Keratinocyte (primary cell): ENCODE results near the gene SDC3. TPM values are rescaled to one million over a fixed set of nuclear protein-coding genes. Genes with fewer than 3 reads are reported as not detected.

Experiments used
- DNase-seq: peaks from one replicate; pipeline ENCODE4 v3.0.0-alpha.2; 2011; ENCODE audit warnings: low read depth, missing footprints, low spot score
- FAIRE-seq: peaks from 2 replicates; lab custom pipeline; 2011; peaks lifted over from hg19 to GRCh38; lab: Jason Lieb, UNC
- H2AFZ ChIP-seq: 2 replicates; pipeline ENCODE4 v1.6.0; 2012; ENCODE audit warnings: low read length, control low read depth, inconsistent platforms; ENCODE audit not compliant: control insufficient read depth
- H3K27ac ChIP-seq: 2 replicates; pipeline ENCODE4 v1.5.1; 2011; ENCODE audit warnings: low read length; ENCODE audit not compliant: control insufficient read depth, insufficient read depth
- H3K27me3 ChIP-seq: 3 replicates; pipeline ENCODE4 v1.6.0; 2011; ENCODE audit warnings: low read length; ENCODE audit not compliant: control insufficient read depth, insufficient read depth; ENCODE audit errors: extremely low read depth
- H3K36me3 ChIP-seq, 2 experiments: 2 replicates in 1 of 2; 3 replicates in 1 of 2; pipeline ENCODE4 v1.5.1; 2011; ENCODE audit warnings: low read length in 2 of 2, mild to moderate bottlenecking in 1 of 2; ENCODE audit not compliant: control insufficient read depth in 2 of 2, insufficient read depth in 2 of 2; ENCODE audit errors: extremely low read depth in 1 of 2
- H3K4me1 ChIP-seq: 3 replicates; pipeline ENCODE4 v1.5.1; 2011; ENCODE audit warnings: low read length; ENCODE audit not compliant: control insufficient read depth, insufficient read depth; ENCODE audit errors: extremely low read depth
- H3K4me2 ChIP-seq: 3 replicates; pipeline ENCODE4 v1.6.0; 2011; ENCODE audit warnings: low read depth, low read length; ENCODE audit not compliant: control insufficient read depth, insufficient read depth; ENCODE audit errors: extremely low read depth
- H3K4me3 ChIP-seq, 3 experiments: fragments of 200-600 bp in 1 of 3; sonication (generic) in 1 of 3; 2 replicates in 2 of 3; 3 replicates in 1 of 3; pipeline ENCODE4 v1.5.1; 2011 to 2016; ENCODE audit warnings: low read length in 3 of 3, mild to moderate bottlenecking in 3 of 3, control low read depth in 2 of 3, inconsistent platforms in 1 of 3, low read depth in 1 of 3, mixed read lengths in 1 of 3, mixed run types in 1 of 3, moderate library complexity in 1 of 3; ENCODE audit not compliant: control insufficient read depth in 2 of 3, insufficient read depth in 2 of 3; ENCODE audit errors: extremely low read depth in 1 of 3
- H3K79me2 ChIP-seq: 2 replicates; pipeline ENCODE4 v1.6.0; 2012; ENCODE audit warnings: low read length; ENCODE audit not compliant: control insufficient read depth, insufficient read depth
- H3K9ac ChIP-seq: 3 replicates; pipeline ENCODE4 v1.6.0; 2011; ENCODE audit warnings: low read length; ENCODE audit not compliant: control insufficient read depth, insufficient read depth; ENCODE audit errors: extremely low read depth
- H3K9me1 ChIP-seq: 3 replicates; pipeline ENCODE4 v1.6.0; 2011; ENCODE audit warnings: low read length; ENCODE audit not compliant: control insufficient read depth, insufficient read depth; ENCODE audit errors: extremely low read depth
- H3K9me3 ChIP-seq: 2 replicates; pipeline ENCODE4 v1.5.1; 2012; ENCODE audit warnings: low read depth, low read length; ENCODE audit not compliant: control insufficient read depth
- H4K20me1 ChIP-seq: 3 replicates; pipeline ENCODE4 v1.6.0; 2011; ENCODE audit warnings: low read length; ENCODE audit not compliant: control insufficient read depth, insufficient read depth; ENCODE audit errors: extremely low read depth
- EZH2 ChIP-seq: IDR thresholded peaks from one replicate; pipeline ENCODE4 v1.6.1; 2012; ENCODE audit warnings: inconsistent platforms, mild to moderate bottlenecking, low read length, moderate library complexity
- dilution Hi-C: fragments of 300-500 bp; cut with MboI; formaldehyde crosslinking; loops from one replicate; pipeline ENCODE4 v1.7.0; 2020; ENCODE audit warnings: low sequenced_read_pairs; ENCODE audit not compliant: extremely low pct_ligation_motif_present
- polyA plus RNA-seq, 5 experiments: library from polyadenylated mRNA; depleted of rRNA in 3 of 5; stranded (reverse) in 3 of 5; stranded (forward) in 1 of 5; unstranded in 1 of 5; fragments of >200 nt; gene quantifications; 1 replicate in 1 of 5; 2 replicates in 3 of 5; 3 replicates in 1 of 5; pipeline versions ENCODE4 v1.2.1 to v1.2.3, GENCODE V29; 2011 to 2012; ENCODE audit warnings: missing spikeins in 2 of 5, low read depth in 1 of 5, low replicate concordance in 1 of 5
- TF ChIP-seq, protein P1 (sequence below), 3 experiments: IDR thresholded peaks in 1 of 3; conservative IDR thresholded peaks in 1 of 3; optimal IDR thresholded peaks in 1 of 3; 2 replicates in 2 of 3; 3 replicates in 1 of 3; pipeline versions ENCODE3 to v1.5.1; 2011; ENCODE audit warnings: low read length in 3 of 3, mild to moderate bottlenecking in 3 of 3, moderate library complexity in 2 of 3, control low read depth in 1 of 3, inconsistent platforms in 1 of 3; ENCODE audit not compliant: insufficient read depth in 2 of 3; ENCODE audit errors: extremely low read depth in 1 of 3

The SDC3 gene
- polyA plus RNA-seq, 1 donor (not counting 4 experiments of a cell fraction or from before 2014, with no cell fraction given), result 8.8 TPM

GRCh38 chr1:30928789-30929134 is 20.2 kb upstream of the SDC3 start:
- H3K27ac ChIP-seq, result no peak overlapping the region

DNA sequence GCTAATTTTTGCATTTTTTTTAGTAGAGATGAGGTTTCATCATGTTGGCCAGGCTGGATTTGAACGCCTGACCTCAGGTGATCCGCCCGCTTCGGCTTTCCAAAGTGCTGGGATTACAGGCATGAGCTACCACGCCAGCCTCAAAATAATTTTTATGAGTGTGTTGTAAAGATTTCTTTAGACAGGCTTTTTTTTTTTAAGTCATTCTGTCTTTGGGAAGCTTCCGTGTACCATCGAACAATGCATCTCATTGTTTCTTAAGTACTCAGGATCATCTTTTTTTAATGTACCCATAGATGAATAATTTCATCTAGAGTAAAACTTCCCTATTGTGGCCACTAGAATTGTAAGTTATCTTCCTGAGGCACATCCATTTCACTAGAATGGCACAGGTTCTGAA is 19.6 kb upstream of the SDC3 start:
- H2AFZ ChIP-seq, result no peak overlapping the region
- no peak for DNase-seq
- no peak overlapping the region for H3K9ac ChIP-seq
- peaks cover 5 to 6% of the 10 kb centered on the region in 2 experiments for H3K36me3 ChIP-seq
- no peaks in the 10 kb centered on the region for H3K9me3 ChIP-seq
- no peaks in the 10 kb centered on the region for H3K27me3 ChIP-seq
- H3K9me1 ChIP-seq, result no peaks in the 10 kb centered on the region
- dilution Hi-C loops, result no loop called here
- FAIRE-seq, result no peak
- H4K20me1 ChIP-seq, result no peaks in the 10 kb centered on the region
- no peak overlapping the region for H3K27ac ChIP-seq
- peaks cover 3% of the 10 kb centered on the region for H3K79me2 ChIP-seq
- no peak overlapping the region for H3K4me2 ChIP-seq
- TF ChIP-seq EZH2, result no peak
- TF ChIP-seq, protein P1, sequence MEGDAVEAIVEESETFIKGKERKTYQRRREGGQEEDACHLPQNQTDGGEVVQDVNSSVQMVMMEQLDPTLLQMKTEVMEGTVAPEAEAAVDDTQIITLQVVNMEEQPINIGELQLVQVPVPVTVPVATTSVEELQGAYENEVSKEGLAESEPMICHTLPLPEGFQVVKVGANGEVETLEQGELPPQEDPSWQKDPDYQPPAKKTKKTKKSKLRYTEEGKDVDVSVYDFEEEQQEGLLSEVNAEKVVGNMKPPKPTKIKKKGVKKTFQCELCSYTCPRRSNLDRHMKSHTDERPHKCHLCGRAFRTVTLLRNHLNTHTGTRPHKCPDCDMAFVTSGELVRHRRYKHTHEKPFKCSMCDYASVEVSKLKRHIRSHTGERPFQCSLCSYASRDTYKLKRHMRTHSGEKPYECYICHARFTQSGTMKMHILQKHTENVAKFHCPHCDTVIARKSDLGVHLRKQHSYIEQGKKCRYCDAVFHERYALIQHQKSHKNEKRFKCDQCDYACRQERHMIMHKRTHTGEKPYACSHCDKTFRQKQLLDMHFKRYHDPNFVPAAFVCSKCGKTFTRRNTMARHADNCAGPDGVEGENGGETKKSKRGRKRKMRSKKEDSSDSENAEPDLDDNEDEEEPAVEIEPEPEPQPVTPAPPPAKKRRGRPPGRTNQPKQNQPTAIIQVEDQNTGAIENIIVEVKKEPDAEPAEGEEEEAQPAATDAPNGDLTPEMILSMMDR (optimal IDR thresholded peaks at IDR 0.05 in 1 of 3, IDR thresholded peaks at IDR 0.05 in 1 of 3, conservative IDR thresholded peaks at IDR 0.05 in 1 of 3; ENCODE audit: extremely low read depth in 1 of 3, insufficient read depth in 2 of 3, low read length in 3 of 3), result no peak
- H3K4me3 ChIP-seq, result no peak overlapping the region
- peaks cover 2% of the 10 kb centered on the region for H3K4me1 ChIP-seq

More at GRCh38 chr1:30928789-30929134, 20.2 kb upstream of the SDC3 start:
- Histone ChIP-seq H2AFZ (no peak overlapping the region), H3K9me3 (no peaks in the 10 kb centered on the region), H4K20me1 (no peaks in the 10 kb centered on the region), H3K27me3 (no peaks in the 10 kb centered on the region), H3K36me3 (peaks cover 8 to 11% of the 10 kb centered on the region in 2 experiments), H3K9ac (no peak overlapping the region), H3K4me2 (no peak overlapping the region), H3K9me1 (peaks cover 2% of the 10 kb centered on the region), H3K79me2 (peaks cover 6% of the 10 kb centered on the region), H3K4me1 (peaks cover 5% of the 10 kb centered on the region), H3K4me3 (no peak overlapping the region)
- no peak for DNase-seq
- FAIRE-seq, result no peak
- dilution Hi-C loops, result no loop called here
- TF ChIP-seq, protein P1 (optimal IDR thresholded peaks at IDR 0.05 in 1 of 3, IDR thresholded peaks at IDR 0.05 in 1 of 3, conservative IDR thresholded peaks at IDR 0.05 in 1 of 3; ENCODE audit: extremely low read depth in 1 of 3, insufficient read depth in 2 of 3, low read length in 3 of 3), result no peak
- TF ChIP-seq EZH2, result no peak
